Psoas muscle (tissue), 8 donors: ENCODE results near the gene CCDC152. TPM values are rescaled to one million over a fixed set of nuclear protein-coding genes. Genes with fewer than 3 reads are reported as not detected.

Source experiments
- ATAC-seq, 4 donors: fragments of 200-7000 bp; cut with Tn5 transposase; one replicate each; pipeline ENCODE4 v1.9.1; 2020; ENCODE audit warnings: moderate library complexity in 3 of 4, mild to moderate bottlenecking in 2 of 4
- DNase-seq, 2 donors: peaks; one replicate each; pipeline ENCODE4 v3.0.0-alpha.2; 2020
- H3K27ac ChIP-seq: fragments of 200-600 bp; one replicate; pipeline ENCODE4 v1.8.0; 2022
- H3K27me3 ChIP-seq, 3 donors: fragments of 200-600 bp in 1 of 3; one replicate each; pipeline versions ENCODE4 v1.6.1 to v1.8.0; 2013 to 2022; ENCODE audit warnings: low read length in 2 of 3, mild to moderate bottlenecking in 2 of 3, moderate library complexity in 1 of 3; ENCODE audit not compliant: insufficient read depth in 3 of 3
- H3K36me3 ChIP-seq, 2 donors: fragments of 200-600 bp in 1 of 2; one replicate each; pipeline versions ENCODE4 v1.6.1 to v1.8.0; 2013 to 2022; ENCODE audit warnings: low read depth in 1 of 2, mild to moderate bottlenecking in 1 of 2, moderate library complexity in 1 of 2; ENCODE audit not compliant: insufficient read depth in 1 of 2
- H3K4me1 ChIP-seq: fragments of 200-600 bp; one replicate; pipeline ENCODE4 v1.8.0; 2022
- H3K4me3 ChIP-seq: fragments of 200-600 bp; one replicate; pipeline ENCODE4 v1.8.0; 2022; ENCODE audit warnings: mild to moderate bottlenecking
- H3K9me3 ChIP-seq: fragments of 200-600 bp; one replicate; pipeline ENCODE4 v1.8.0; 2022
- WGBS, 3 donors: extraction: QIAGEN DNeasy Blood & Tissue Kit; methylation state at CpG; one replicate each; pipeline versions ENCODE4 v1.1.6 to v1.1.7; 2013; 5-methylcytosine and 5-hydroxymethylcytosine counted together
- intact Hi-C, 2 donors: fragments of 100-400 bp; cut with DNase I; formaldehyde crosslinking; loops; one replicate each; pipeline versions ENCODE4 v1.11.0 to v1.14.2; 2022
- polyA plus RNA-seq, 3 donors: library from polyadenylated mRNA; stranded (reverse); fragments of 200-250 nt; gene quantifications; one replicate each; pipeline ENCODE4 v1.2.3, GENCODE V29; 2013
- total RNA-seq, 4 donors: library from RNA; stranded (reverse); fragmentation: NEBNext Ultra II Directional in 2 of 4; extraction: Animal tissue kit (Norgen Biotek cat#: 25700) in 2 of 4; gene quantifications; one replicate each; pipeline versions ENCODE4 v1.2.1 to v1.2.4, GENCODE V29; 2021 to 2023
- TF ChIP-seq, protein P1 (sequence below): fragments of 200-600 bp; IDR thresholded peaks from one replicate; pipeline ENCODE4 v1.8.0; 2022; ENCODE audit warnings: antibody characterized with exemption
- donor health status: healthy with polysubstance abuse.
- donor health status: DM: no; HTN: no; CAD: no; lungs with moderate emphysema.
- donor health status: Bipolar disorder and iron deficiency.
- donor health status: healthy.
- donor health status: DM: yes; HTN: yes; CAD: no.
- donor health status: DM: no; HTN: no; CAD: no.
- donor health status: DM: no; HTN: no; CAD: no.
- donor health status: DM: yes; HTN: yes; CAD: no.

Gene CCDC152
- total and polyA plus RNA-seq, 7 donors = 0.21 to 0.88 (median 0.54) TPM

DNA sequence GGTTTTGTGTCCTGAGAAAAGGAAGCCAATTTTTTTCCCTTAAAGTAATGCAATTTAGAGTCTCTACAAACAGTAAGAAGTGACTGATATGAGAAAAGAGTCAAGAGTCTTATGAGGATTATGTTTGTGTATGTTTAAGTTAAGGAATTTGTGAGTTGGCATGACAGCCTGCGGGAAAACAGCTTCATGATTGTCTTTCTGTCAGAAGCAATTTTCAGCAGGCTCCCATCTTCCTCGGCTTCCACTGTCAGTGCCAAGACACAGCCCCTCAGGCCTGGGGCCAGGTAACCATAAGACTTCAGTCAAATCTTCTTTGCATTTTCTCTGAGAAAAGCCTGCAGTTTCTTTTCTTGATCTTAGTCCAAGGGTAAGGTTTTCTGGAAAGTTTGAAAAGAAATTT is 72.1 kb downstream of the CCDC152 start:
- intact Hi-C loops = no loop called here
- DNase-seq = no peak
- Histone ChIP-seq H3K4me1 (no peaks in the 10 kb centered on the region), H3K4me3 (no peak overlapping the region), H3K9me3 (no peaks in the 10 kb centered on the region), H3K36me3 (no peaks in the 10 kb centered on the region), H3K27me3 (no peaks in the 10 kb centered on the region), H3K27ac (no peak overlapping the region)
- WGBS, 3 donors = 49 to 55% (median 55%) methylated on average over 2 of the region's 2 CpGs
- no peak for ATAC-seq
- TF ChIP-seq, protein P1, sequence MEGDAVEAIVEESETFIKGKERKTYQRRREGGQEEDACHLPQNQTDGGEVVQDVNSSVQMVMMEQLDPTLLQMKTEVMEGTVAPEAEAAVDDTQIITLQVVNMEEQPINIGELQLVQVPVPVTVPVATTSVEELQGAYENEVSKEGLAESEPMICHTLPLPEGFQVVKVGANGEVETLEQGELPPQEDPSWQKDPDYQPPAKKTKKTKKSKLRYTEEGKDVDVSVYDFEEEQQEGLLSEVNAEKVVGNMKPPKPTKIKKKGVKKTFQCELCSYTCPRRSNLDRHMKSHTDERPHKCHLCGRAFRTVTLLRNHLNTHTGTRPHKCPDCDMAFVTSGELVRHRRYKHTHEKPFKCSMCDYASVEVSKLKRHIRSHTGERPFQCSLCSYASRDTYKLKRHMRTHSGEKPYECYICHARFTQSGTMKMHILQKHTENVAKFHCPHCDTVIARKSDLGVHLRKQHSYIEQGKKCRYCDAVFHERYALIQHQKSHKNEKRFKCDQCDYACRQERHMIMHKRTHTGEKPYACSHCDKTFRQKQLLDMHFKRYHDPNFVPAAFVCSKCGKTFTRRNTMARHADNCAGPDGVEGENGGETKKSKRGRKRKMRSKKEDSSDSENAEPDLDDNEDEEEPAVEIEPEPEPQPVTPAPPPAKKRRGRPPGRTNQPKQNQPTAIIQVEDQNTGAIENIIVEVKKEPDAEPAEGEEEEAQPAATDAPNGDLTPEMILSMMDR = no peak

GRCh38 chr5:42830924-42831323 is 74.3 kb downstream of the CCDC152 start:
- no peak overlapping the region for H3K4me3 ChIP-seq
- no peak for ATAC-seq
- TF ChIP-seq, protein P1 = no peak
- H3K27me3 ChIP-seq = no peaks in the 10 kb centered on the region
- no peaks in the 10 kb centered on the region for H3K4me1 ChIP-seq
- H3K27ac ChIP-seq = no peak overlapping the region
- no peaks in the 10 kb centered on the region for H3K36me3 ChIP-seq
- DNase-seq = no peak
- no peaks in the 10 kb centered on the region for H3K9me3 ChIP-seq
- WGBS, 3 donors = 82 to 96% (median 87%) methylated on average over 2 of the region's 2 CpGs
- intact Hi-C loops = no loop called here

- DNase-seq (no peak), ATAC-seq (no peak)
- H3K27ac ChIP-seq = no peak overlapping the region
- WGBS, 3 donors = 94 to 99% (median 95%) methylated on average over 5 of the region's 5 CpGs
- TF ChIP-seq, protein P1 = no peak
- H3K4me1 ChIP-seq = no peaks in the 10 kb centered on the region
- H3K27me3 ChIP-seq = no peaks in the 10 kb centered on the region
- H3K36me3 ChIP-seq = no peaks in the 10 kb centered on the region
- intact Hi-C loops = no loop called here
- no peaks in the 10 kb centered on the region for H3K9me3 ChIP-seq
- H3K4me3 ChIP-seq = no peak overlapping the region
Measured at GRCh38 chr5:42832060-42832459, 75.4 kb downstream of the CCDC152 start.

- DNase-seq = peak in 1 of 2 donors; percentile 48
- Histone ChIP-seq H3K4me1 (peaks cover 5% of the 10 kb centered on the region), H3K36me3 (no peaks in the 10 kb centered on the region), H3K9me3 (no peaks in the 10 kb centered on the region), H3K4me3 (no peak overlapping the region), H3K27me3 (no peaks in the 10 kb centered on the region), H3K27ac (no peak overlapping the region)
- intact Hi-C loops = no loop called here
- ATAC-seq = no peak
- 95 to 97% (median 96%) methylated on average over 25 of the region's 25 CpGs for WGBS, 3 donors
- TF ChIP-seq, protein P1 = no peak
Measured at GRCh38 chr5:42836070-42836769, 79.6 kb downstream of the CCDC152 start.

DNA sequence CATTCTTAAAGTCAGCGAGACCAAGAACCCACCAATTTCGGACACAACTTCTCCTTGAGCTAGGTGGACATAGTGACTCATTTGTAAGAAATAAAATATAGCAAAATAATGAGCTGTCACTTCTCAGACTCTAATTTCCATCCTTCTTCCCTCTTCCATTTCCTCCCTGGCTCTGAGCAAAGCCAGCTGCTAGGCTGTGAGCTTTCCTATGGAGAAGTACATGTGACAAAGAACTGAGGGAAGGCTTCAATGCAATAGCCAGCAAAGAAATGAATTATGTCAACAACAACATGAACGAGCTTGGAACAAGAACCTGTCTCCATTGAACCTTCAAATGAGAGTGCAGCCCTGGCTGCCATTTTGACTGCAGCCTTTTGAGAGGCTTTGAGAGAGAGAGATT is 81.0 kb downstream of the CCDC152 start:
- WGBS, 3 donors = 72 to 80% (median 78%) methylated on average over 3 of the region's 3 CpGs
- intact Hi-C loops = no loop called here
- peaks cover 5% of the 10 kb centered on the region for H3K4me1 ChIP-seq
- no peak overlapping the region for H3K27ac ChIP-seq
- H3K27me3 ChIP-seq = no peaks in the 10 kb centered on the region
- TF ChIP-seq, protein P1 = no peak
- ATAC-seq = no peak
- H3K4me3 ChIP-seq = no peak overlapping the region
- no peaks in the 10 kb centered on the region for H3K36me3 ChIP-seq
- DNase-seq = no peak
- H3K9me3 ChIP-seq = no peaks in the 10 kb centered on the region
